ENCODE results near the gene LDLRAD2. TPM values are rescaled to one million over a fixed set of nuclear protein-coding genes. Genes with fewer than 3 reads are reported as not detected.
"Not testable (repeated sequence)": the region's sequence is repeated elsewhere in the genome, so short reads cannot be mapped to it uniquely, and the experiment has no call there.

LDLRAD2 gene
- total RNA-seq, 1 donor from 2014 or later = not detected

DNA sequence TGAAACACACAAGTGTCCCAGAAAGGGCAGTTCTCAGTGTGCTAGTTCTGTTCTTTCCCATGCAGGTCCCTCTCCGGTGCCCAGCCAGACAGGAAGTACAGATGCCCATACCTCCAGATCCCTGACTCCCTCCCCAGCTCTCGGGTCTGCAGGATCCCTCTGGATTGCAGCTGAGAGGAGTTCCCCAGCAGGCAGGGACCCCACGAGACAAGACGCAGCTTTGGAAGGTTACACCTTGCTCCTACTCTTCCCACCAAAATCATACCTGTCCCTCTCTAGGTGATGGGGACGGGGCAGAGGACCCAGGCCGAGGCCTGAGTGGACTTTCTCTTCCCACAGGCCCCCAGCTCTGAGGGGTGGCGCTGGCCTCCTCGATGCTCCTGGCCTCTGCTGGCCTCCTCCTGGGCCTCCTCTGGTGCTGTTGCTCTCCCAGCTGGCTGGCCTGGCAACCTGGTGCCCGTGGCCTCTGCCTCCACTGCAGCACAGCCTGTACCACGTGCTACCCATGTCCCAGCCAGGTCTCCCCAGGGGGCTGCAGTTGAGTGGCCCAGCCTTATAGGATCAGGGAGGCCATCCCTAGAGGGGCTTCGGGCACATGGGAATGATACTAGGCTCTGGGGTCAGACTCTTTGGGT, 9.4 kb downstream of the LDLRAD2 start:
- H3K4me1 Mint-ChIP-seq (ENCODE audit: low read depth) = peaks cover 5% of the 10 kb centered on the region
- peaks cover 5% of the 10 kb centered on the region for H3K27me3 Mint-ChIP-seq (ENCODE audit: insufficient read depth)
- no peaks in the 10 kb centered on the region for H3K9me3 Mint-ChIP-seq
- H3K27ac Mint-ChIP-seq = no peak overlapping the region
- no peaks in the 10 kb centered on the region for H3K36me3 Mint-ChIP-seq (ENCODE audit: low read depth)
- no peak for DNase-seq (ENCODE audit: low spot score)
- intact Hi-C loops (cut with micrococcal nuclease) = no loop called here
- no peak overlapping the region for H3K4me3 Mint-ChIP-seq

DNA sequence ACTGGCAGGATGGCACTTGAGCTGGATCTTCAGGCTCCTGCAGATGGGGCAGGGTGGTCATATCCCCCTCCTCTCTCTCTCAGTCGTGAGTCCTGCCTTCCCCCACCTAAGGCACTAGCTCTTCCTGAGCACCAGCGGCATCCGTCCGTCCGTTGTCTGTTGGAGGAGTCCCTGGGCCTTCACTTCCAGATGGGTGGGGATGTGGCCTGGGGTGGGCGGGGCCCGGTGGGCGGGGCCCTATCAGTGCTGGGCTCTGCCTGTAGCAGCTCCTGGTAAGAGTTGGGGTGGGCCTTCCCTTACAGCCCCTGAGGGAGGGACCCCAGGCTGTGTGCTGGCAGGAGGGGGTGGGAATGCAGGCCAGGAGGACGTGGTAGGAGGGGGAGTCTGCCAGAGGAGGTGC, 10.3 kb downstream of the LDLRAD2 start:
- Mint-ChIP-seq H3K27ac (no peak overlapping the region), H3K4me3 (no peak overlapping the region), H3K9me3 (no peaks in the 10 kb centered on the region), H3K36me3 (ENCODE audit: low read depth) (no peaks in the 10 kb centered on the region), H3K27me3 (ENCODE audit: insufficient read depth) (peaks cover 5% of the 10 kb centered on the region), H3K4me1 (ENCODE audit: low read depth) (peaks cover 5% of the 10 kb centered on the region)
- intact Hi-C loops (cut with micrococcal nuclease) = no loop called here
- DNase-seq (ENCODE audit: low spot score) = no peak

DNA sequence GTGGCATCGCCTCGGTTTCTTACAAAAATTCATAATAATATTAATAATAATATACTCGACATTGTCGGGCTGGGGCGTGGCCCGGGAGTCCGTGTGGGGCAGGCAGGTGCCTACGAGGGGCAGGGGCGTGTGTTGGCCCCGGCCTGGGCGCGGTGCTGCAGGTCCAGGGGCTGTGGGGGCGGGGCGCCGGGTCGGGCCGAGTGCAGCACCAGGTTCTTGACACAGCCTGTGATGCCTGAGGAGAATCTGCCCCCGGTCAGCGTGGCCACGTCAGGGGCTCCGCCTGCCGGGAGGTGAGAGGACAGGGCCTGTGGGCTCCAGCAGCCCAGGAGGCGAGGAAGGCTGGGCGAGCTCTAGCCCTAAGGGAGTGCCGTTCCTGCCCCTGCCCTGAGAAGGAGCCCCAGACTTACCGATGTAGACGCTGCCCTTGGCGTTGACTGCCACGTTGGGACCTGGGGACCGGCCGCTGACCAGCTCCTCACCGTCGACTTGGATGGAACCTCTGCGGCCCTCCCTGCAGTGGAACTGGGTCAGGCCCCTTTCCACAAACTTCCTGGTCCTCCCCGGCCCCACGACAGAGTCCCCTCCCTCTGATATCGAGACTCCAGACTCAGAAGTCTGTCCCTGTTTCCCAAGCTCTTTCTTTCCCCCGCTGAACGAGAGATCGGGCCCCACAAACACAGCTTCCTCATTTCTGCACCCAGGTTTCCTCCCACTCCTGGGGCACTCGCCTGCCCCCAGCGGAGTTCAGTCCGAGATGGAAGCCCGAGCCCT, 11.3 kb downstream of the LDLRAD2 start:
- Mint-ChIP-seq H3K4me1 (ENCODE audit: low read depth) (peaks cover 4% of the 10 kb centered on the region), H3K36me3 (ENCODE audit: low read depth) (no peaks in the 10 kb centered on the region), H3K27ac (no peak overlapping the region), H3K27me3 (ENCODE audit: insufficient read depth) (peaks cover 5% of the 10 kb centered on the region), H3K9me3 (no peaks in the 10 kb centered on the region), H3K4me3 (no peak overlapping the region)
- DNase-seq (ENCODE audit: low spot score) = no peak
- intact Hi-C loops (cut with micrococcal nuclease) = no loop called here

GRCh38 chr1:21823980-21824702, 12.1 kb downstream of the LDLRAD2 start:
- Mint-ChIP-seq H3K27me3 (ENCODE audit: insufficient read depth) (peaks cover 3% of the 10 kb centered on the region), H3K27ac (no peak overlapping the region), H3K4me1 (ENCODE audit: low read depth) (no peaks in the 10 kb centered on the region), H3K4me3 (no peak overlapping the region), H3K9me3 (no peaks in the 10 kb centered on the region), H3K36me3 (ENCODE audit: low read depth) (no peaks in the 10 kb centered on the region)
- intact Hi-C loops (cut with micrococcal nuclease) = no loop called here
- no peak for DNase-seq (ENCODE audit: low spot score)

- Mint-ChIP-seq H3K36me3 (ENCODE audit: low read depth) (no peaks in the 10 kb centered on the region), H3K27me3 (ENCODE audit: insufficient read depth) (no peaks in the 10 kb centered on the region), H3K4me3 (no peak overlapping the region), H3K4me1 (ENCODE audit: low read depth) (no peaks in the 10 kb centered on the region), H3K27ac (no peak overlapping the region), H3K9me3 (no peaks in the 10 kb centered on the region)
- DNase-seq (ENCODE audit: low spot score) = no peak
- intact Hi-C loops (cut with micrococcal nuclease) = no loop called here
Measured at GRCh38 chr1:21824926-21825325, 12.9 kb downstream of the LDLRAD2 start.

- Mint-ChIP-seq H3K27me3 (ENCODE audit: insufficient read depth) (no peaks in the 10 kb centered on the region), H3K4me3 (no peak overlapping the region), H3K9me3 (no peaks in the 10 kb centered on the region), H3K36me3 (ENCODE audit: low read depth) (no peaks in the 10 kb centered on the region), H3K4me1 (ENCODE audit: low read depth) (no peaks in the 10 kb centered on the region), H3K27ac (no peak overlapping the region)
- intact Hi-C loops (cut with micrococcal nuclease) = no loop called here
- DNase-seq (ENCODE audit: low spot score) = no peak
Measured at GRCh38 chr1:21825393-21825792, 13.3 kb downstream of the LDLRAD2 start.

DNA sequence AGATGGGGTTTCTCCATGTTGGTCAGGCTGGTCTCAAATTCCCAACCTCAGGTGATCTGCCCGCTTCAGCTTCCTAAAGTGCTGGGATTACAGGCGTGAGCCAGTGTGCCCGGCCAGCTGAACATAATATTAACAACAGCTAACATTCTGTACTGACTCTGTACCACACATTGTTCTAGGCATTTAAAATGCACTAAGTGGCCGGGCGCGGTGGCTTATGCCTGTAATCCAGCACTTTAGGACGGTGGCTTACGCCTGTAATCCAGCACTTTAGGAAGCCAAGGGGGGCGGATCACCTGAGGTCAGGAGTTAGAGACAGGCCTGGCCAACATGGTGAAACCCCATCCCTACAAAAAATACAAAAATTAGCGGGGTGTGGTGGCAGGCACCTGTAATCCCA, 14.6 kb downstream of the LDLRAD2 start:
- H3K27ac Mint-ChIP-seq; intact Hi-C loops (cut with micrococcal nuclease); H3K9me3 Mint-ChIP-seq; H3K36me3 Mint-ChIP-seq (ENCODE audit: low read depth); DNase-seq (ENCODE audit: low spot score); H3K27me3 Mint-ChIP-seq (ENCODE audit: insufficient read depth); H3K4me3 Mint-ChIP-seq; H3K4me1 Mint-ChIP-seq (ENCODE audit: low read depth): not testable (repeated sequence)

DNA sequence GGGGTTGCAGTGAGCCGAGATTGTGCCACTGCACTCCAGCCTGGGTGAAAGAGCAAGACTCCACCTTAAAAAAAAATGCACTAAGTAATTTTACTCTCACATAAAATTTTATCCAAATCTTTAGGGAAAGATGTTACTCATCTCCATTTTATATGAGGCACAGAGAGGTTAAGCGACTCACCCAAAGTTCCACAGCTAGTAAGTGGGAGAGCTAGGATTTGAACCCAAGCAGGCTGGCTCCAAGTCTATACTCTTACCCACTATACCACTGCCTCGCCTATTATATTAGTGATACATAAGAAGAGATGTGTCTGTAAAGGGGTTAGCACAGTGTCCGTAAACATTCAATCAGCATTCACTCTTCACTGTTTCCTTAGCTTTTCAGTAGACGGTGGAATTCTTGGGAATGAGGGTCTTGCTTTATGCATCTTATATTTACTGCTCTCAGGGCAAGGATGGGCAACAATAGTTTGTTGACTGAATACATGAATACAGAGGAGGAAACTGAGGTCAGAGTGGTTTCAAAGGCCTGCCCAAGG, 15.1 kb downstream of the LDLRAD2 start:
- Mint-ChIP-seq H3K27me3 (ENCODE audit: insufficient read depth) (no peaks in the 10 kb centered on the region), H3K4me1 (ENCODE audit: low read depth) (no peaks in the 10 kb centered on the region), H3K27ac (no peak overlapping the region), H3K9me3 (no peaks in the 10 kb centered on the region), H3K4me3 (no peak overlapping the region), H3K36me3 (ENCODE audit: low read depth) (no peaks in the 10 kb centered on the region)
- intact Hi-C loops (cut with micrococcal nuclease) = no loop called here
- no peak for DNase-seq (ENCODE audit: low spot score)

GRCh38 chr1:21828075-21828474, 16.0 kb downstream of the LDLRAD2 start:
- no peak for DNase-seq (ENCODE audit: low spot score)
- Mint-ChIP-seq H3K4me3 (no peak overlapping the region), H3K27ac (no peak overlapping the region), H3K4me1 (ENCODE audit: low read depth) (no peaks in the 10 kb centered on the region), H3K27me3 (ENCODE audit: insufficient read depth) (no peaks in the 10 kb centered on the region), H3K9me3 (no peaks in the 10 kb centered on the region), H3K36me3 (ENCODE audit: low read depth) (no peaks in the 10 kb centered on the region)
- intact Hi-C loops (cut with micrococcal nuclease) = no loop called here

DNA sequence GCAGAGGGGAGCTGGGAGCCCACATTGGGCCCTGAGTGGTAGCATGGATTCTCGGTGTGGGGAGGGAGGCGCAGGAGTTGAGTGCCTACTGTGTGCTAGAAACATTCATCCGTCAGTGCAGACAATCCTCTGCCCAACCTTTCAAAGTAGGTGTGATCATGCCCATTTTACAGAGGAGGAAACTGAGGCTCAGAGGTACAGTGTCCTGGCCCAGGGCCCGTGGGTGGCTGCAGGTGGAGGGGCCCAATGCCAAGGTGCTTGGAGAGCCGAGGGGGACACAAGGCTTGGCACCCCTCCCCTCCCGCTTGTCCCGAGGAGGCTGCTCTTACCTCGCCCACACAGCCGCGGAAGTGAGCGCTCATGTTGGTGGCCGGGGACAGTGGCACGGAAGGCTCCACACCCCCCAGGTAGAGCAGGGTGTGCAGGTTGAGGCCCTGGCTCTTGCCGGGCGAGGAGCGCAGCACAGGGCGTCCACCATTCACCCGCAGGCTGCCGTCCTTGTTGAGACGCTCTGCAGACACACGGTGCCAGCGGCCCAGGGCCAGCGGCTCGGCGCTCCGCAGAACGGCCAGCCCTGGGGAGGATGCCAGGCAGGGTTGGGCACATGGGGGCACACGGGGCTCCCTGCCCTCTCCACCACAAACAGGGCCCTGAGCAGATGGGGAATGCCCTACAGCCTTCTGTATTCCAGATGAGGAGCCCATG, 16.6 kb downstream of the LDLRAD2 start:
- no peaks in the 10 kb centered on the region for H3K36me3 Mint-ChIP-seq (ENCODE audit: low read depth)
- intact Hi-C loops (cut with micrococcal nuclease) = no loop called here
- H3K4me3 Mint-ChIP-seq = no peak overlapping the region
- no peak for DNase-seq (ENCODE audit: low spot score)
- H3K27me3 Mint-ChIP-seq (ENCODE audit: insufficient read depth) = no peaks in the 10 kb centered on the region
- peaks cover 1% of the 10 kb centered on the region for H3K9me3 Mint-ChIP-seq
- no peaks in the 10 kb centered on the region for H3K4me1 Mint-ChIP-seq (ENCODE audit: low read depth)
- no peak overlapping the region for H3K27ac Mint-ChIP-seq

- Mint-ChIP-seq H3K36me3 (ENCODE audit: low read depth) (peaks cover 5% of the 10 kb centered on the region), H3K9me3 (peaks cover 7% of the 10 kb centered on the region), H3K27ac (no peak overlapping the region), H3K4me3 (no peak overlapping the region), H3K4me1 (ENCODE audit: low read depth) (no peaks in the 10 kb centered on the region), H3K27me3 (ENCODE audit: insufficient read depth) (no peaks in the 10 kb centered on the region)
- no peak for DNase-seq (ENCODE audit: low spot score)
- intact Hi-C loops (cut with micrococcal nuclease) = no loop called here
Measured at GRCh38 chr1:21829294-21829693, 17.2 kb downstream of the LDLRAD2 start.

DNA sequence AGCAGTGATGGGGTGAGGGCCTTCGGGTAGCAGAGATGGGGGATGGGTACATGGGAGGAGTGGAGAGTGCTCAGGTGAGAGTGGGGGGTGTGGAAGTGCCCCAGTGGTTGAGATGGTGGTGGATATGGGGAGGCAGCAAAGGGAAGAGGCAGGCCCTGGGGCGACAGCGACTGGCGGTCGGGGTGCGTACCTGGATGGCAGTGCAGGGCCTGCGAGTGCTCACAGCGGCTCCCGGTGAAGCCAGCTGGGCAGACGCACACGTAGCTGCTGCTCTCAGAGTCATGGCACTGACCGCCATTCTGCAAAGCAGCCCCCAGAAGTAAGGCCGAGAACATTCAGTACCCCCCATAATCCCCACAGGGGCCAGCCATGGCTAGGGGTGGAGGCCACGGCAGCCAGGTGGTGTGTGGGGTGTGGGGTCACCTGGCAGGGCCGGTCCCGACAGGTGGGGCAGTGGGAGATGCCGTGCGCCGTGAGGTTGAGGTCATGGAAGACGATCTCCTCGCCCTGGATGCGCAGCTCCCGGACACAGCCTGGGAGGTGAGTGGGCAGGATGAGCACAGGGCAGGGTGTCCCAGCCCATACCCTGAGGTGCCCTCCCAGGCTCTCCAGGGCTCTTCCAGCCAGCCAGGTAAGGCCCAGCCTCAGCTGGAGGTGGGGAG, 18.9 kb downstream of the LDLRAD2 start:
- intact Hi-C loops (cut with micrococcal nuclease) = no loop called here
- Mint-ChIP-seq H3K4me1 (ENCODE audit: low read depth) (no peaks in the 10 kb centered on the region), H3K36me3 (ENCODE audit: low read depth) (peaks cover 10% of the 10 kb centered on the region), H3K27ac (no peak overlapping the region), H3K27me3 (ENCODE audit: insufficient read depth) (no peaks in the 10 kb centered on the region), H3K9me3 (peaks cover 18% of the 10 kb centered on the region), H3K4me3 (no peak overlapping the region)
- DNase-seq (ENCODE audit: low spot score) = no peak
